ENCODE measurements around the gene ANTXR2. TPM values are rescaled to one million over a fixed set of nuclear protein-coding genes. Genes with fewer than 3 reads are reported as not detected.

ANTXR2 gene
- total RNA-seq, 1 donor from 2014 or later, result 28.3 TPM

DNA sequence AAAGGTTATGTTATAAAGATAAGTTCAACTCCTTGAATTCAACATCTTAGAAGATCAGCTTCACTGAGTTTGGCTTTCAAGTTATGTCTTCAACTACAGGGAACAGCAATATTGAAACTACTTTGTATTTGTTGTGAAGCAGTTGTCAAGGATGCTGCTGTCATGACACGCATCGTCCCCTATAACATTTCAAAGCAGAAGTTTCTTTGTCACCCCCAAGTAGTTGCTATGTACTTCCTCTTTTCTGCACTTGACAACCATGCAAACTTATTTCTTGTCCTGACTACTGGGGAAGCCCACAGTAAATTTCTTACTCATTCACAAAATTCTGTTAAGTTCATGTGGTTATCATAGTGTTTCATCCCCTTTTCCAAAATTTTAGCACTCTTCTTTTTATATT, 14.3 kb downstream of the ANTXR2 start:
- no peak for DNase-seq (ENCODE audit: low spot score)
- H3K9me3 ChIP-seq (ENCODE audit: low read depth), result no peaks in the 10 kb centered on the region
- H3K9ac ChIP-seq, result no peak overlapping the region
- H3K27ac ChIP-seq, result no peak overlapping the region
- Mint-ChIP-seq H3K4me1 (no peaks in the 10 kb centered on the region), H3K36me3 (peaks cover 10% of the 10 kb centered on the region), H3K4me3 (no peak overlapping the region), H3K27ac (no peak overlapping the region), H3K9me3 (no peaks in the 10 kb centered on the region), H3K27me3 (ENCODE audit: insufficient read depth, low read depth) (no peaks in the 10 kb centered on the region)
- no peak overlapping the region for H3K4me3 ChIP-seq
- H3K4me1 ChIP-seq, result no peaks in the 10 kb centered on the region
- no peaks in the 10 kb centered on the region for H3F3A ChIP-seq (ENCODE audit: low read depth)
- H3K36me3 ChIP-seq, result no peaks in the 10 kb centered on the region
- H4K20me1 ChIP-seq (ENCODE audit: low read depth), result no peaks in the 10 kb centered on the region
- H3K27me3 ChIP-seq, result no peaks in the 10 kb centered on the region
- no peaks in the 10 kb centered on the region for H3K79me2 ChIP-seq (ENCODE audit: low read depth)
- H2AFZ ChIP-seq (replicated peaks), result no peak overlapping the region
- H3K4me2 ChIP-seq, result no peak overlapping the region
- TF ChIP-seq CTCF (IDR thresholded peaks at IDR 0.05), result no peak
- TF ChIP-seq EZH2 (IDR thresholded peaks at IDR 0.05), result no peak
- TF ChIP-seq EZH2phosphoT487 (IDR thresholded peaks at IDR 0.05), result no peak

DNA sequence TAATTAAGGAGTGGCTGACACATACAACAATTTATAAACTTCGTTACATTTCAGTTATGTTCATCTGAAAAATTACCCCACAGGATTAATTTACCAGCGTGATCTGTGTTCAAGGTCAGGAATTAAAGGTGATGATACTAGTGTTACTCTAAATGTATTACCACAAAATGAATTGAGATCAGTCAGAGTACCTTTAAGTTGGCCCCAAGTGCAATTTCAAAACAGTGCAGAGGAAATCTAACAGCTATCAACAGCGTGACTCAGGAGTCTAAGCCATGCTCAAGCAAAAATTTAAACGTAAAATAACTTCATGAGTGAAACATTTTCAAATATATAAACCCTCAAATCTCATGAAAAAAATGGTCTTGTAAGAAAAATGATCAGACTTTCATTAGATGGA, 18.7 kb downstream of the ANTXR2 start:
- H3K27me3 Mint-ChIP-seq (ENCODE audit: insufficient read depth, low read depth), result no peaks in the 10 kb centered on the region
- DNase-seq (ENCODE audit: low spot score), result no peak
- no peak overlapping the region for H3K4me3 Mint-ChIP-seq
- Histone ChIP-seq H3F3A (ENCODE audit: low read depth) (no peaks in the 10 kb centered on the region), H3K4me1 (no peaks in the 10 kb centered on the region), H3K9me3 (ENCODE audit: low read depth) (no peaks in the 10 kb centered on the region), H3K4me2 (no peak overlapping the region), H4K20me1 (ENCODE audit: low read depth) (no peaks in the 10 kb centered on the region), H3K79me2 (ENCODE audit: low read depth) (no peaks in the 10 kb centered on the region), H3K27ac (no peak overlapping the region), H3K27me3 (no peaks in the 10 kb centered on the region), H3K36me3 (peaks cover 4% of the 10 kb centered on the region), H2AFZ (replicated peaks) (no peak overlapping the region), H3K9ac (no peak overlapping the region), H3K4me3 (no peak overlapping the region)
- H3K9me3 Mint-ChIP-seq, result no peaks in the 10 kb centered on the region
- H3K27ac Mint-ChIP-seq, result no peak overlapping the region
- TF ChIP-seq CTCF (IDR thresholded peaks at IDR 0.05), result no peak
- no peak for TF ChIP-seq EZH2 (IDR thresholded peaks at IDR 0.05)
- no peak for TF ChIP-seq EZH2phosphoT487 (IDR thresholded peaks at IDR 0.05)
- peaks cover 13% of the 10 kb centered on the region for H3K4me1 Mint-ChIP-seq
- peaks cover 23% of the 10 kb centered on the region for H3K36me3 Mint-ChIP-seq

GRCh38 chr4:80053140-80053910, 19.7 kb downstream of the ANTXR2 start:
- TF ChIP-seq EZH2 (IDR thresholded peaks at IDR 0.05) (no peak), CTCF (IDR thresholded peaks at IDR 0.05) (no peak), EZH2phosphoT487 (IDR thresholded peaks at IDR 0.05) (no peak)
- Mint-ChIP-seq H3K9me3 (no peaks in the 10 kb centered on the region), H3K4me3 (no peak overlapping the region), H3K4me1 (peaks cover 17% of the 10 kb centered on the region), H3K27me3 (ENCODE audit: insufficient read depth, low read depth) (no peaks in the 10 kb centered on the region), H3K27ac (no peak overlapping the region), H3K36me3 (peaks cover 23% of the 10 kb centered on the region)
- DNase-seq (ENCODE audit: low spot score), result no peak
- H3K9ac ChIP-seq, result no peak overlapping the region
- no peaks in the 10 kb centered on the region for H3K4me1 ChIP-seq
- no peak overlapping the region for H2AFZ ChIP-seq (replicated peaks)
- H3K4me2 ChIP-seq, result no peak overlapping the region
- H3K27me3 ChIP-seq, result no peaks in the 10 kb centered on the region
- peaks cover 4% of the 10 kb centered on the region for H3K36me3 ChIP-seq
- no peak overlapping the region for H3K4me3 ChIP-seq
- H3F3A ChIP-seq (ENCODE audit: low read depth), result no peaks in the 10 kb centered on the region
- no peaks in the 10 kb centered on the region for H4K20me1 ChIP-seq (ENCODE audit: low read depth)
- H3K27ac ChIP-seq, result no peak overlapping the region
- no peaks in the 10 kb centered on the region for H3K79me2 ChIP-seq (ENCODE audit: low read depth)
- no peaks in the 10 kb centered on the region for H3K9me3 ChIP-seq (ENCODE audit: low read depth)

Measured in neural progenitor cell (in vitro differentiated cells).